Measurements from ENCODE around the gene GPR21.

DNA sequence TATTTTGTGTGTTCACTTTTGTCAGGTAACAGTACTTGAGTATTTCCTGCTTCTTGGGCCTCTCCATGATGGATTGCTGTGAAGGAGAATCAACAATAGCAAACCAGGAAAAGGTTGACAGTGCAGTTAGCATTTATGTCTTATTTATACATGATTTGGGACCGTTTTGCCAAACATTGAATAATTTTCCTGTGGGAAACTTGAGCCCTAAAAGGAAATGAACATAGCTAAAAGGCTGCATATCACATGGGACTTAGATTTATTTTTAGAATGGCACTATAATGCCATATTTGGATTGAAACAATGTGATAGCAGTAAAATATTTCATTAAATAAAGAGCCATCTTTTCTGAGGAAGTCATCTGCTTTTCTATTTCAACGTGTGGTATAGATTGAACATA lies 15.3 kb downstream of the GPR21 start:
- no peak for TF ChIP-seq ZBTB21 (CRISPR knock-in tag; IDR thresholded peaks at IDR 0.05; ENCODE audit: borderline replicate concordance)
- TF ChIP-seq JUN (CRISPR knock-in tag; IDR thresholded peaks at IDR 0.05), result no peak

Measured in WTC11 (cell line).